Endothelial cell of umbilical vein (primary cell): Measurements from ENCODE around the gene IPO9. TPM values are rescaled to one million over a fixed set of nuclear protein-coding genes. Genes with fewer than 3 reads are reported as not detected.

Source experiments
- BruUV-seq: library from RNA; stranded (reverse); fragments of 400-500 nt; replicated peaks from 2 replicates; lab custom pipeline; 2021; lab: Mats Ljungman, UMichigan
- CTCF ChIA-PET: fragments of 300-600, 350-600 bp; sonication (Branson Sonifier 250); formaldehyde crosslinking; loops from one replicate; lab custom pipeline; 2021; ENCODE audit warnings: antibody characterized with exemption, inconsistent platforms; lab: Charles Lee
- POLR2A ChIA-PET: fragments of 300-600, 350-600 bp; sonication (Branson Sonifier 250); formaldehyde crosslinking; loops from one replicate; lab custom pipeline; 2021; ENCODE audit warnings: antibody characterized with exemption, inconsistent platforms; lab: Charles Lee
- DNase-seq: peaks from one replicate; pipeline ENCODE4 v3.0.0-alpha.2; 2011; ENCODE audit warnings: low read depth, low spot score
- FAIRE-seq: peaks from 2 replicates; lab custom pipeline; 2011; peaks lifted over from hg19 to GRCh38; lab: Jason Lieb, UNC
- H2AFZ ChIP-seq: 2 replicates; pipeline ENCODE4 v1.6.0; 2012; ENCODE audit warnings: low read depth, low read length, control low read depth, inconsistent platforms
- H3K27ac ChIP-seq: 2 replicates; pipeline ENCODE4 v1.5.1; 2011; ENCODE audit warnings: low read depth, mild to moderate bottlenecking, control low read depth, low read length, moderate library complexity; ENCODE audit not compliant: insufficient read depth
- H3K27me3 ChIP-seq, 2 experiments: 2 replicates each; pipeline versions ENCODE4 v1.6.0 to v1.6.1; 2011; ENCODE audit warnings: low read length in 2 of 2, mixed read lengths in 1 of 2; ENCODE audit not compliant: control insufficient read depth in 2 of 2, insufficient read depth in 2 of 2
- H3K36me3 ChIP-seq, 2 experiments: 2 replicates in 1 of 2; 3 replicates in 1 of 2; pipeline ENCODE4 v1.5.1; 2011; ENCODE audit warnings: low read length in 2 of 2, mild to moderate bottlenecking in 1 of 2, moderate library complexity in 1 of 2; ENCODE audit not compliant: control insufficient read depth in 2 of 2, insufficient read depth in 2 of 2; ENCODE audit errors: extremely low read depth in 1 of 2
- H3K4me1 ChIP-seq: 3 replicates; pipeline ENCODE4 v1.5.1; 2011; ENCODE audit warnings: mild to moderate bottlenecking, low read length; ENCODE audit not compliant: control insufficient read depth, insufficient read depth; ENCODE audit errors: extremely low read depth
- H3K4me2 ChIP-seq: 2 replicates; pipeline ENCODE4 v1.6.1; 2011; ENCODE audit warnings: low read length, control low read depth, mixed read lengths; ENCODE audit not compliant: insufficient read depth
- H3K4me3 ChIP-seq, 3 experiments: fragments of 200-600 bp in 1 of 3; sonication (generic), shearing (Covaris generic) in 1 of 3; replicated peaks in 1 of 3; 2 replicates each; pipeline ENCODE4 v1.5.1; 2011 to 2016; ENCODE audit warnings: control low read depth in 3 of 3, low read length in 3 of 3, mild to moderate bottlenecking in 2 of 3, inconsistent platforms in 1 of 3, low read depth in 1 of 3, moderate library complexity in 1 of 3; ENCODE audit not compliant: insufficient read depth in 1 of 3
- H3K79me2 ChIP-seq: 2 replicates; pipeline ENCODE4 v1.6.0; 2012; ENCODE audit warnings: low read length, inconsistent platforms; ENCODE audit not compliant: control insufficient read depth, insufficient read depth
- H3K9ac ChIP-seq: replicated peaks from 2 replicates; pipeline ENCODE3; 2011; ENCODE audit warnings: low read length, control low read depth; ENCODE audit not compliant: insufficient read depth; ENCODE audit errors: extremely low read depth
- H3K9me1 ChIP-seq: replicated peaks from 3 replicates; pipeline ENCODE4 v1.6.0; 2011; ENCODE audit warnings: mild to moderate bottlenecking, low read length; ENCODE audit not compliant: control insufficient read depth, insufficient read depth; ENCODE audit errors: extremely low read depth
- H3K9me3 ChIP-seq: replicated peaks from 2 replicates; pipeline ENCODE4 v1.5.1; 2012; ENCODE audit warnings: low read length, inconsistent platforms; ENCODE audit not compliant: control insufficient read depth, insufficient read depth
- H4K20me1 ChIP-seq: replicated peaks from 2 replicates; pipeline ENCODE3; 2011; ENCODE audit warnings: mild to moderate bottlenecking, low read length; ENCODE audit not compliant: control insufficient read depth, insufficient read depth; ENCODE audit errors: extremely low read depth
- EZH2 ChIP-seq: IDR thresholded peaks from 2 replicates; pipeline ENCODE4 v1.6.1; 2012; ENCODE audit warnings: borderline replicate concordance, low read depth, mild to moderate bottlenecking, moderate library complexity, low read length, inconsistent platforms; ENCODE audit not compliant: severe bottlenecking
- FOS ChIP-seq: IDR thresholded peaks from 2 replicates; pipeline ENCODE4 v1.6.1; 2011; ENCODE audit warnings: mild to moderate bottlenecking, low read length, moderate library complexity, borderline replicate concordance; ENCODE audit not compliant: insufficient read depth
- GATA2 ChIP-seq: IDR thresholded peaks from 2 replicates; pipeline ENCODE4 v1.7.0; 2011; ENCODE audit warnings: low read depth, mild to moderate bottlenecking, moderate library complexity, mixed read lengths, low read length; ENCODE audit not compliant: insufficient read length, insufficient read depth
- MYC ChIP-seq: IDR thresholded peaks from one replicate; pipeline ENCODE4 v1.6.1; 2011; ENCODE audit warnings: mild to moderate bottlenecking, low read depth, low read length
- POLR2A ChIP-seq: IDR thresholded peaks from 2 replicates; pipeline ENCODE4 v1.6.1; 2012; ENCODE audit warnings: low read depth, mild to moderate bottlenecking, control low read depth, low read length
- dilution Hi-C: fragments of 300-500 bp; cut with MboI; formaldehyde crosslinking; loops from one replicate; pipeline ENCODE4 v1.15.0; 2019; ENCODE audit warnings: low sequenced_read_pairs; ENCODE audit not compliant: extremely low pct_ligation_motif_present
- intact Hi-C: fragments of 100-400 bp; cut with micrococcal nuclease; formaldehyde crosslinking; loops from one replicate; pipeline ENCODE4 v1.10.0; 2022
- polyA plus RNA-seq, 4 experiments: library from polyadenylated mRNA; depleted of rRNA in 3 of 4; stranded (reverse) in 3 of 4; unstranded in 1 of 4; fragments of >200 nt; gene quantifications; 2 replicates each; pipeline versions ENCODE4 v1.2.1 to v1.2.3, GENCODE V29; 2011 to 2012; ENCODE audit warnings: missing spikeins in 1 of 4
- total RNA-seq: library from RNA; stranded (reverse); gene quantifications from 2 replicates; pipeline ENCODE4 v1.2.3, GENCODE V29; 2021
- TF ChIP-seq, protein P1 (sequence below), 2 donors: IDR thresholded peaks; 1 replicate in 1 of 2; 2 replicates in 1 of 2; pipeline ENCODE4 v1.5.1; 2011; ENCODE audit warnings: low read length in 2 of 2, mild to moderate bottlenecking in 2 of 2, moderate library complexity in 2 of 2, control low read depth in 1 of 2, inconsistent platforms in 1 of 2, low read depth in 1 of 2; ENCODE audit not compliant: insufficient read depth in 1 of 2; ENCODE audit errors: extremely low read depth in 1 of 2
- TF ChIP-seq, protein P2 (sequence below): IDR thresholded peaks from 2 replicates; pipeline ENCODE4 v1.6.1; 2011; ENCODE audit not compliant: insufficient read depth, insufficient read length

IPO9 gene
- total and polyA plus RNA-seq, 2 donors (not counting 3 experiments of a cell fraction or from before 2014, with no cell fraction given) = 53.4 to 104 TPM

DNA sequence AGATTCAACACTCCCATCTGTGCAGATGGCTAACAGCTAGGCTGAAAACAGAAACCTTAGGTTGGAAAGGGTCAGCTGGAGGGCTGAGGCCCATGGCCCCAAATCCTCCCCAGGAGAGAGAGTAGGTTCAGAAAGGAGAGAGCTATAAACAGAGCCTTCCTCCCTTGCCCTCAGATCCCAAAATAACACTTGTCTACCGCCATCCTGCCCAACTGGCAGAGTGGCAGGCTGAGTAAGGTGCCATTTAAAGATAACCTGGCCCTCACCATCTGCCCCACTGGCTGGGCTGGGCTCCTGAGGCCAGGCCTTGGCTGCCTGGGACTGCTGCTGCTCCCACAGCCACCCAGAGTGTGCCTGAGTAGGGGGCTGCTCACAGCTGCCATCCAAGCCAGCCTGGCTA, 55.5 kb downstream of the IPO9 start:
- ChIA-PET POLR2A (no interaction called here), CTCF (interaction anchor here (1.0 to 6.4 kb wide), 3 partner anchors 11 to 87 kb away, joined by 3 to 49 read pairs (median 5); no protein-coding TSS in a partner anchor)
- Histone ChIP-seq H3K27ac (no peak overlapping the region), H3K27me3 (no peaks in the 10 kb centered on the region), H3K4me1 (peaks cover 9% of the 10 kb centered on the region), H3K36me3 (no peaks in the 10 kb centered on the region), H3K4me2 (no peak overlapping the region), H3K9me1 (no peaks in the 10 kb centered on the region), H3K9ac (no peak overlapping the region), H4K20me1 (no peaks in the 10 kb centered on the region), H3K9me3 (no peaks in the 10 kb centered on the region), H2AFZ (no peak overlapping the region), H3K4me3 (no peak overlapping the region), H3K79me2 (no peaks in the 10 kb centered on the region)
- BruUV-seq = no TSS peak
- dilution Hi-C loops = no loop called here
- TF ChIP-seq POLR2A = no peak
- TF ChIP-seq, protein P1, sequence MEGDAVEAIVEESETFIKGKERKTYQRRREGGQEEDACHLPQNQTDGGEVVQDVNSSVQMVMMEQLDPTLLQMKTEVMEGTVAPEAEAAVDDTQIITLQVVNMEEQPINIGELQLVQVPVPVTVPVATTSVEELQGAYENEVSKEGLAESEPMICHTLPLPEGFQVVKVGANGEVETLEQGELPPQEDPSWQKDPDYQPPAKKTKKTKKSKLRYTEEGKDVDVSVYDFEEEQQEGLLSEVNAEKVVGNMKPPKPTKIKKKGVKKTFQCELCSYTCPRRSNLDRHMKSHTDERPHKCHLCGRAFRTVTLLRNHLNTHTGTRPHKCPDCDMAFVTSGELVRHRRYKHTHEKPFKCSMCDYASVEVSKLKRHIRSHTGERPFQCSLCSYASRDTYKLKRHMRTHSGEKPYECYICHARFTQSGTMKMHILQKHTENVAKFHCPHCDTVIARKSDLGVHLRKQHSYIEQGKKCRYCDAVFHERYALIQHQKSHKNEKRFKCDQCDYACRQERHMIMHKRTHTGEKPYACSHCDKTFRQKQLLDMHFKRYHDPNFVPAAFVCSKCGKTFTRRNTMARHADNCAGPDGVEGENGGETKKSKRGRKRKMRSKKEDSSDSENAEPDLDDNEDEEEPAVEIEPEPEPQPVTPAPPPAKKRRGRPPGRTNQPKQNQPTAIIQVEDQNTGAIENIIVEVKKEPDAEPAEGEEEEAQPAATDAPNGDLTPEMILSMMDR (IDR thresholded peaks at IDR 0.05; ENCODE audit: extremely low read depth in 1 of 2, insufficient read depth in 1 of 2, low read depth in 1 of 2, low read length in 2 of 2) = no peak
- TF ChIP-seq GATA2 = no peak
- no peak for TF ChIP-seq FOS
- TF ChIP-seq EZH2 = no peak
- TF ChIP-seq, protein P2, sequence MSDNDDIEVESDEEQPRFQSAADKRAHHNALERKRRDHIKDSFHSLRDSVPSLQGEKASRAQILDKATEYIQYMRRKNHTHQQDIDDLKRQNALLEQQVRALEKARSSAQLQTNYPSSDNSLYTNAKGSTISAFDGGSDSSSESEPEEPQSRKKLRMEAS = no peak
- TF ChIP-seq MYC = no peak
- no peak for FAIRE-seq
- intact Hi-C loops = no loop called here
- no peak for DNase-seq
